Left lung (tissue), 10 donors: ENCODE measurements around the gene SPATA6. TPM values are rescaled to one million over a fixed set of nuclear protein-coding genes. Genes with fewer than 3 reads are reported as not detected.
A peak's percentile ranks its signal among the peaks of the same experiment; 100 is the strongest.
"Not testable (repeated sequence)": the region's sequence is repeated elsewhere in the genome, so short reads cannot be mapped to it uniquely, and the experiment has no call there.

Experiments used
- ATAC-seq: fragments of 200-7000 bp; cut with Tn5 transposase; one replicate; pipeline ENCODE4 v1.9.1; 2020; ENCODE audit warnings: moderate library complexity
- DNase-seq, 4 donors: peaks; one replicate each; pipeline ENCODE4 v3.0.0-alpha.2; 2013 to 2020
- H3K27ac ChIP-seq, 2 donors: fragments of 200-600 bp; sonication (generic) in 1 of 2; one replicate each; pipeline versions ENCODE4 v1.5.0 to v1.8.0; 2020 to 2021
- H3K27me3 ChIP-seq, 2 donors: fragments of 200-600 bp; sonication (generic) in 1 of 2; one replicate each; pipeline versions ENCODE4 v1.5.0 to v1.8.0; 2020 to 2021
- H3K36me3 ChIP-seq, 2 donors: fragments of 200-600 bp; sonication (generic) in 1 of 2; one replicate each; pipeline versions ENCODE4 v1.5.0 to v1.8.0; 2020 to 2021
- H3K4me1 ChIP-seq, 2 donors: fragments of 200-600 bp; one replicate each; pipeline ENCODE4 v1.8.0; 2021
- H3K4me3 ChIP-seq, 2 donors: fragments of 200-600 bp; sonication (generic) in 1 of 2; one replicate each; pipeline versions ENCODE4 v1.5.0 to v1.8.0; 2020 to 2021; ENCODE audit warnings: mild to moderate bottlenecking in 1 of 2
- H3K9me3 ChIP-seq, 2 donors: fragments of 200-600 bp; sonication (generic) in 1 of 2; one replicate each; pipeline versions ENCODE4 v1.5.0 to v1.8.0; 2020 to 2021
- intact Hi-C, 2 donors: fragments of 100-400 bp; cut with DNase I; formaldehyde crosslinking; loops; one replicate each; pipeline versions ENCODE4 v1.11.2 to v1.14.2; 2022
- polyA plus RNA-seq, 6 donors: library from polyadenylated mRNA; unstranded; fragments of 120-200 nt; gene quantifications; one replicate each; pipeline ENCODE4 v1.2.1, GENCODE V29; 2013; ENCODE audit not compliant: insufficient read length in 6 of 6
- total RNA-seq, 2 donors: library from RNA; stranded (reverse); fragmentation: NEBNext Ultra II Directional; extraction: Animal tissue kit (Norgen Biotek cat#: 25700); gene quantifications; one replicate each; pipeline ENCODE4 v1.2.1, GENCODE V29; 2021
- TF ChIP-seq, protein P1 (sequence below), 2 donors: fragments of 200-600 bp; sonication (generic) in 1 of 2; IDR thresholded peaks; one replicate each; pipeline versions ENCODE4 v1.5.0 to v1.8.0; 2021; ENCODE audit warnings: antibody characterized with exemption in 2 of 2
- donor health status: DM: no; HTN: yes; CAD: no.
- donor health status: DM: no; HTN: no; CAD: no.

SPATA6 gene
- total and polyA plus RNA-seq, 8 donors: 11.9 to 33.9 (median 29.7) TPM

GRCh38 chr1:48302652-48303051 lies 169.4 kb downstream of the SPATA6 start:
- Histone ChIP-seq H3K36me3 (no peaks in the 10 kb centered on the region), H3K4me1 (no peaks in the 10 kb centered on the region), H3K27me3 (no peaks in the 10 kb centered on the region), H3K27ac (no peak overlapping the region), H3K9me3 (peaks cover 0 to 11% of the 10 kb centered on the region in 2 donors), H3K4me3 (no peak overlapping the region)
- TF ChIP-seq, protein P1, sequence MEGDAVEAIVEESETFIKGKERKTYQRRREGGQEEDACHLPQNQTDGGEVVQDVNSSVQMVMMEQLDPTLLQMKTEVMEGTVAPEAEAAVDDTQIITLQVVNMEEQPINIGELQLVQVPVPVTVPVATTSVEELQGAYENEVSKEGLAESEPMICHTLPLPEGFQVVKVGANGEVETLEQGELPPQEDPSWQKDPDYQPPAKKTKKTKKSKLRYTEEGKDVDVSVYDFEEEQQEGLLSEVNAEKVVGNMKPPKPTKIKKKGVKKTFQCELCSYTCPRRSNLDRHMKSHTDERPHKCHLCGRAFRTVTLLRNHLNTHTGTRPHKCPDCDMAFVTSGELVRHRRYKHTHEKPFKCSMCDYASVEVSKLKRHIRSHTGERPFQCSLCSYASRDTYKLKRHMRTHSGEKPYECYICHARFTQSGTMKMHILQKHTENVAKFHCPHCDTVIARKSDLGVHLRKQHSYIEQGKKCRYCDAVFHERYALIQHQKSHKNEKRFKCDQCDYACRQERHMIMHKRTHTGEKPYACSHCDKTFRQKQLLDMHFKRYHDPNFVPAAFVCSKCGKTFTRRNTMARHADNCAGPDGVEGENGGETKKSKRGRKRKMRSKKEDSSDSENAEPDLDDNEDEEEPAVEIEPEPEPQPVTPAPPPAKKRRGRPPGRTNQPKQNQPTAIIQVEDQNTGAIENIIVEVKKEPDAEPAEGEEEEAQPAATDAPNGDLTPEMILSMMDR (IDR thresholded peaks at IDR 0.05): no peak
- intact Hi-C loops: no loop called here
- DNase-seq: no peak
- ATAC-seq: no peak

DNA sequence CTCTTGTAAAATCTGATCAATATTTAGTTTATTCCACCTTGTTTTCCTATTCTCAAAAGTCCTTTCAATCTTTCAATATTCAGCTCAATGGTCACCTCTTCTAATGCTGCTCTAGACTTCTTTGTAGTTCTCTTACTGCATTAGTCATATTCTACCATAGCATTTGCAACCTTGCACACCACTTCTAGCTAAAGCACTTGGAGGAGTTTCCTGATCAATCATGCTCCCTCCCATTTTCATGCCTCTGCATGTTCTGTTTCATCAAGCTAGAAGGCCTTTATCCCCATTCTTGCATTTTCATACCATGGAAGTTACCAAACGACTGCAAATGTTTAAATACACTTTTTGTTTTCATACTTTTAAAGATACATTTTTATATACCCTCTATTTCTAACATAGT lies 177.3 kb downstream of the SPATA6 start:
- no peak overlapping the region for H3K27ac ChIP-seq
- no peaks in the 10 kb centered on the region for H3K27me3 ChIP-seq
- DNase-seq (no peak), ATAC-seq (no peak)
- H3K4me3 ChIP-seq: no peak overlapping the region
- TF ChIP-seq, protein P1 (IDR thresholded peaks at IDR 0.05): no peak
- peaks cover 0 to 1% of the 10 kb centered on the region in 2 donors for H3K9me3 ChIP-seq
- H3K4me1 ChIP-seq: peaks cover 0 to 5% of the 10 kb centered on the region in 2 donors
- H3K36me3 ChIP-seq: no peaks in the 10 kb centered on the region
- intact Hi-C loops: no loop called here

DNA sequence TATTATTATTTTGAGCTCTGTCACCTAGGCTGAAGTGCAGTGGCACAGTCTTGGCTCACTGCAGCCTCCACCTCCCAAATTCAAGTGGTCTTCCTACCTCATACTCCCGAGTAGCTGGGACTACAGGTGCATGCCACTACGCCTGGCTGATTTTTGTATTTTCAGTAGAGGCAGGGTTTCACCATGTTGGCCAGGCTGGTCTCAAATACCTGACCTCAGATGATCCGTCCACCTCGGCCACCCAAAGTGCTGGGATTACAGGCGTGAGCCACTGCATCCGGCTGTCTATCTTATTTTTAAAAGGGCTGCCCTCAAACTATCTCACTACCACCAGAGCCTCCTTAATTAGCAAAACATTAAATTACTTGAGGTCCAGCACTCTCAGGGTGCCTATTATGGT lies 177.9 kb downstream of the SPATA6 start:
- intact Hi-C loops: not testable (repeated sequence)

DNA sequence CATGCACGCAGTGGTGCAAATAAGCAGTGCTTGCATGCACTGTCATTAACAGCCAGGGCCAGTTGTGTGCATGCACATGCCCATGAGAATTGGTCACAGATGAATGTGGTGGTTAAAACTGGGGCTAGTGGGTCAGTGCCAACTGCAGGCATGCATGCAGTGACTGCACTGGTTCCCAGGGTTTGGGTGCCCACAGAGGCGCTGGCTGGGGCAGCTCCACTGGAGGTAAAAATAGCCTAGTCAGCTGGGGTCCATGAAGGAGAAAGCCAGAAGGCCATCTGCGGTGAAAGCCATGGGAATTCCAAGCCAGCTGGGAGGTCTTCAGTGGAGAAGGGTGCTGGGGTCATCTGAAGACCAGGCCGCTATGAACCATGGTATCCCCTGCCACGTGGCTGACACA lies 179.3 kb downstream of the SPATA6 start:
- TF ChIP-seq, protein P1 (IDR thresholded peaks at IDR 0.05): no peak
- intact Hi-C loops: no loop called here
- no peak overlapping the region for H3K4me3 ChIP-seq
- peaks cover 0 to 8% of the 10 kb centered on the region in 2 donors for H3K9me3 ChIP-seq
- peaks cover 0 to 5% of the 10 kb centered on the region in 2 donors for H3K4me1 ChIP-seq
- ATAC-seq (no peak), DNase-seq (no peak)
- no peaks in the 10 kb centered on the region for H3K27me3 ChIP-seq
- H3K27ac ChIP-seq: no peak overlapping the region
- no peaks in the 10 kb centered on the region for H3K36me3 ChIP-seq

More for the DNA sequence above, 177.9 kb downstream of the SPATA6 start:
- H3K4me1 ChIP-seq, H3K27ac ChIP-seq, H3K27me3 ChIP-seq, ATAC-seq, DNase-seq, H3K9me3 ChIP-seq, H3K4me3 ChIP-seq, H3K36me3 ChIP-seq: not testable (repeated sequence)

DNA sequence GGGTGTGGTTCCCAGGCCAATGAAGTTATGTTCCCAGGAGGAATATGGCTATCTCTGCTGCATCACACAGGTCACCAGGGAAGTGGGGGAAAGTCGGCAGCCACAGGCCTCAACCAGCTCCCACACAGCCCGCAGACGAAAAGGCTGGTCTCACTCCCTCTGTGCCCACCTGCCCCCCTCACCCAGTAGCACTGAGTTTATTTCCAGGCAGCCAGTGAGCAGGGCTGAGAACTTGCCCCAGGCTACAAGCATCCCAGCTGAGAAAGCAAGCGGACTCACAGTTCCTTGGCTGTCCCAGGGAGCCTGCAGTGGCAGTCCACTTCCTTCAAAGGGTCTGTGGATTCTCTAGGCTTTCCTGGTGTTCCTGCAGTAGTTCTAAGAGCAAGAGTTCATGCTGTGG lies 180.6 kb downstream of the SPATA6 start:
- no peak for ATAC-seq
- H3K4me1 ChIP-seq: peaks cover 0 to 5% of the 10 kb centered on the region in 2 donors
- intact Hi-C loops: no loop called here
- H3K36me3 ChIP-seq: no peaks in the 10 kb centered on the region
- no peaks in the 10 kb centered on the region for H3K27me3 ChIP-seq
- peaks cover 0 to 8% of the 10 kb centered on the region in 2 donors for H3K9me3 ChIP-seq
- TF ChIP-seq, protein P1 (IDR thresholded peaks at IDR 0.05): no peak
- no peak overlapping the region for H3K4me3 ChIP-seq
- no peak overlapping the region for H3K27ac ChIP-seq
- DNase-seq: peak in 1 of 4 donors; percentile 43

- intact Hi-C loops: no loop called here
- TF ChIP-seq, protein P1 (IDR thresholded peaks at IDR 0.05): no peak
- DNase-seq (no peak), ATAC-seq (peak; percentile 47)
- Histone ChIP-seq H3K27me3 (no peaks in the 10 kb centered on the region), H3K4me1 (no peaks in the 10 kb centered on the region), H3K4me3 (no peak overlapping the region), H3K27ac (no peak overlapping the region), H3K36me3 (no peaks in the 10 kb centered on the region), H3K9me3 (peaks cover 0 to 17% of the 10 kb centered on the region in 2 donors)
Measured at GRCh38 chr1:48285525-48285924, 186.5 kb downstream of the SPATA6 start.

GRCh38 chr1:48284696-48285420 lies 187.1 kb downstream of the SPATA6 start:
- H3K4me3 ChIP-seq, intact Hi-C loops, H3K27me3 ChIP-seq, H3K27ac ChIP-seq, H3K36me3 ChIP-seq, H3K4me1 ChIP-seq: not testable (repeated sequence)
- peaks cover 0 to 17% of the 10 kb centered on the region in 2 donors for H3K9me3 ChIP-seq
- ATAC-seq (peak; percentile 75), DNase-seq (peak in 3 of 4 donors; percentile 27 to 44 (median 37))

GRCh38 chr1:48282329-48282728 lies 189.7 kb downstream of the SPATA6 start:
- ATAC-seq, H3K9me3 ChIP-seq, H3K4me3 ChIP-seq, intact Hi-C loops, H3K36me3 ChIP-seq, H3K27me3 ChIP-seq, H3K4me1 ChIP-seq, H3K27ac ChIP-seq, DNase-seq: not testable (repeated sequence)
